ENCODE measurements around the gene GALR2.

The GALR2 gene

GRCh38 chr17:76080768-76081287, 6.2 kb downstream of the GALR2 start:
- DNase-seq: no peak

- no peak for DNase-seq
These were observed 7.0 kb downstream of the GALR2 start for GRCh38 chr17:76081295-76082210.

- no peak for DNase-seq
These were observed 8.0 kb downstream of the GALR2 start for GRCh38 chr17:76082326-76083251.

- DNase-seq: no peak
These were observed 9.1 kb downstream of the GALR2 start for GRCh38 chr17:76083536-76084182.

GRCh38 chr17:76085066-76085730, 10.6 kb downstream of the GALR2 start:
- no peak for DNase-seq

- DNase-seq: no peak
These were observed 11.3 kb downstream of the GALR2 start for GRCh38 chr17:76085731-76086366.

- DNase-seq: no peak
These were observed 11.8 kb downstream of the GALR2 start for GRCh38 chr17:76086384-76086783.

- no peak for DNase-seq
These were observed 12.9 kb downstream of the GALR2 start for GRCh38 chr17:76087531-76087930.

GRCh38 chr17:76088041-76088867, 13.7 kb downstream of the GALR2 start:
- DNase-seq: no peak

GRCh38 chr17:76088868-76089576, 14.4 kb downstream of the GALR2 start:
- DNase-seq: no peak

- no peak for DNase-seq
These were observed 15.3 kb downstream of the GALR2 start for GRCh38 chr17:76089680-76090516.

- no peak for DNase-seq
These were observed 16.0 kb downstream of the GALR2 start for GRCh38 chr17:76090517-76091129.

GRCh38 chr17:76091526-76092286, 17.1 kb downstream of the GALR2 start:
- peak; percentile 21 for DNase-seq

- no peak for DNase-seq
These were observed 18.2 kb downstream of the GALR2 start for GRCh38 chr17:76092526-76093413.

GRCh38 chr17:76094046-76094445, 19.5 kb downstream of the GALR2 start:
- DNase-seq: no peak

GRCh38 chr17:76095943-76096342, 21.4 kb downstream of the GALR2 start:
- no peak for DNase-seq
